Adrenal gland (tissue), 5 donors: ENCODE data around the gene MLST8.

Experiments used
- CTCF ChIP-seq, 6 experiments: fragments of 450-650 bp in 4 of 6; fragments of 200-600 bp in 2 of 6; sonication (generic) in 1 of 6; IDR thresholded peaks; 1 replicate in 5 of 6; 2 replicates in 1 of 6; pipeline versions ENCODE4 v1.5.1 to v1.8.0; 2016 to 2021; ENCODE audit warnings: antibody characterized with exemption in 6 of 6, mild to moderate bottlenecking in 2 of 6, moderate library complexity in 1 of 6
- POLR2A ChIP-seq, 2 donors: fragments of 450-650 bp; IDR thresholded peaks; one replicate each; pipeline ENCODE4 v1.6.1; 2017; ENCODE audit warnings: antibody characterized with exemption in 2 of 2, mild to moderate bottlenecking in 2 of 2, moderate library complexity in 1 of 2
- donor health status: DM: no; HTN: no; CAD: no.

GRCh38 chr16:2213817-2214718 lies 8.8 kb downstream of the MLST8 start:
- TF ChIP-seq CTCF (IDR thresholded peaks at IDR 0.05): peak in 1 of 6 experiments; percentile 1
- peak; percentile 52 to 59 for TF ChIP-seq POLR2A (IDR thresholded peaks at IDR 0.05)
